Suprapubic skin (tissue), 3 donors: ENCODE results near the gene TMEM256.

Experiments used
- CTCF ChIP-seq, 2 donors: fragments of 200-600 bp in 1 of 2; fragments of 450-650 bp in 1 of 2; sonication (generic) in 1 of 2; IDR thresholded peaks; one replicate each; pipeline ENCODE4 v1.5.1; 2016 to 2019; ENCODE audit warnings: antibody characterized with exemption in 2 of 2, mild to moderate bottlenecking in 1 of 2, moderate library complexity in 1 of 2
- POLR2AphosphoS5 ChIP-seq, 3 donors: sonication (generic); formaldehyde crosslinking; IDR thresholded peaks; one replicate each; pipeline ENCODE4 v1.6.1; 2017; ENCODE audit warnings: antibody characterized with exemption in 3 of 3

- TF ChIP-seq CTCF (IDR thresholded peaks at IDR 0.05) (no peak), POLR2AphosphoS5 (IDR thresholded peaks at IDR 0.05) (no peak)
These were observed 38.2 kb upstream of the TMEM256 start for GRCh38 chr17:7442142-7442541.
